GM12878 (cell line): Measurements from ENCODE around the gene PHEX. TPM values are rescaled to one million over a fixed set of nuclear protein-coding genes. Genes with fewer than 3 reads are reported as not detected.
A peak's percentile ranks its signal among the peaks of the same experiment; 100 is the strongest.

ENCODE experiments used
- ATAC-seq: fragments of 200-7000 bp; cut with Tn5 transposase; 3 replicates; pipeline ENCODE4 v1.9.1; 2020; ENCODE audit warnings: mild to moderate bottlenecking, moderate library complexity
- BruUV-seq: library from RNA; stranded (reverse); fragments of 400-500 nt; replicated peaks from 2 replicates; lab custom pipeline; 2021; lab: Mats Ljungman, UMichigan
- CTCF ChIA-PET: fragments of 300-600 bp; sonication (Branson Sonifier 250); formaldehyde crosslinking; extraction: SDS; loops from one replicate; lab custom pipeline; 2021; ENCODE audit warnings: inconsistent platforms; lab: Yijun Ruan, JAX
- POLR2A ChIA-PET: fragments of 350-600 bp; formaldehyde crosslinking; extraction: SDS; loops from one replicate; lab custom pipeline; 2021; ENCODE audit warnings: inconsistent platforms; lab: Charles Lee
- RAD21 ChIA-PET: fragments of 300-600 bp; sonication (Branson Sonifier 250); formaldehyde crosslinking; loops from one replicate; lab custom pipeline; 2023; ENCODE audit warnings: antibody characterized with exemption; ENCODE audit not compliant: unreplicated experiment; lab: Charles Lee
- SMC1A ChIA-PET: fragments of 300-600 bp; sonication (Branson Sonifier 250); formaldehyde crosslinking; loops from one replicate; lab custom pipeline; 2023; ENCODE audit not compliant: unreplicated experiment, uncharacterized antibody; lab: Charles Lee
- DNase-seq: peaks from one replicate; pipeline ENCODE4 v3.0.0-alpha.2; 2011; ENCODE audit warnings: low read depth, low spot score
- FAIRE-seq: peaks from 3 replicates; lab custom pipeline; 2011; peaks lifted over from hg19 to GRCh38; lab: Jason Lieb, UNC
- H2AFZ ChIP-seq: 2 replicates; pipeline ENCODE4 v1.6.0; 2011; ENCODE audit warnings: low read depth, low read length, control low read depth; ENCODE audit not compliant: control insufficient read depth
- H3K27ac ChIP-seq: 2 replicates; pipeline ENCODE4 v1.5.1; 2011; ENCODE audit warnings: control low read depth; ENCODE audit not compliant: control insufficient read depth, insufficient read depth
- H3K27me3 ChIP-seq, 2 experiments: replicated peaks in 1 of 2; 2 replicates each; pipeline versions ENCODE4 v1.6.0 to v1.6.1; 2011; ENCODE audit warnings: low read length in 1 of 2; ENCODE audit not compliant: control insufficient read depth in 2 of 2, insufficient read depth in 2 of 2
- H3K36me3 ChIP-seq, 2 experiments: 2 replicates each; pipeline ENCODE4 v1.5.1; 2011; ENCODE audit warnings: low read length in 1 of 2; ENCODE audit not compliant: control insufficient read depth in 2 of 2, insufficient read depth in 2 of 2
- H3K4me1 ChIP-seq: 2 replicates; pipeline ENCODE4 v1.6.1; 2011; ENCODE audit warnings: mild to moderate bottlenecking, low read length, moderate library complexity, mixed read lengths; ENCODE audit not compliant: control insufficient read depth, insufficient read depth
- H3K4me2 ChIP-seq: 2 replicates; pipeline ENCODE4 v1.6.0; 2011; ENCODE audit warnings: control low read depth; ENCODE audit not compliant: control insufficient read depth, insufficient read depth
- H3K4me3 ChIP-seq: fragments of 200-600 bp; sonication (generic); 2 replicates; pipeline ENCODE4 v1.5.1; 2016
- H3K79me2 ChIP-seq: 2 replicates; pipeline ENCODE4 v1.6.0; 2011; ENCODE audit warnings: low read length; ENCODE audit not compliant: control insufficient read depth, insufficient read depth
- H3K9ac ChIP-seq: 2 replicates; pipeline ENCODE4 v1.8.0; 2011; ENCODE audit warnings: low read length, control low read depth, mixed read lengths; ENCODE audit not compliant: control insufficient read depth, insufficient read depth
- H3K9me3 ChIP-seq: replicated peaks from 3 replicates; pipeline ENCODE4 v1.5.1; 2011; ENCODE audit warnings: mild to moderate bottlenecking, low read length; ENCODE audit not compliant: control insufficient read depth, insufficient read depth
- H4K20me1 ChIP-seq: 2 replicates; pipeline ENCODE4 v1.6.0; 2011; ENCODE audit not compliant: control insufficient read depth, insufficient read depth
- HCFC1 ChIP-seq: fragments of 150-350 bp; IDR thresholded peaks from 2 replicates; pipeline ENCODE4 v1.6.1; 2014; ENCODE audit warnings: low read length
- MEF2A ChIP-seq: IDR thresholded peaks from 2 replicates; pipeline ENCODE4 v1.6.1; 2011; ENCODE audit warnings: low read depth, mild to moderate bottlenecking, low read length, moderate library complexity; ENCODE audit not compliant: insufficient read depth
- MTA2 ChIP-seq: fragments of 450-650 bp; IDR thresholded peaks from 2 replicates; pipeline ENCODE4 v1.6.1; 2016; ENCODE audit warnings: low read depth, mild to moderate bottlenecking, moderate library complexity
- NFYA ChIP-seq: IDR thresholded peaks from 2 replicates; pipeline ENCODE4 v1.6.1; 2011; ENCODE audit warnings: low read depth, mild to moderate bottlenecking, low read length, improper control_type of control experiment, borderline replicate concordance
- NRF1 ChIP-seq: conservative IDR thresholded peaks from 2 replicates; pipeline ENCODE4 v1.6.1; 2011; ENCODE audit warnings: mild to moderate bottlenecking, low read depth, low read length, improper control_type of control experiment
- POLR2A ChIP-seq: IDR thresholded peaks from 2 replicates; pipeline ENCODE4 v1.6.1; 2011; ENCODE audit warnings: low read depth, mild to moderate bottlenecking, low read length
- POLR2AphosphoS5 ChIP-seq: IDR thresholded peaks from 2 replicates; pipeline ENCODE4 v1.6.1; 2011; ENCODE audit warnings: mild to moderate bottlenecking, low read length, inconsistent platforms
- POU2F2 ChIP-seq: IDR thresholded peaks from 3 replicates; pipeline ENCODE4 v1.6.1; 2011; ENCODE audit warnings: low read depth, mild to moderate bottlenecking, low read length, borderline replicate concordance
- SMC3 ChIP-seq: IDR thresholded peaks from 2 replicates; pipeline ENCODE4 v1.6.1; 2011; ENCODE audit warnings: low read length, improper control_type of control experiment, borderline replicate concordance
- SP1 ChIP-seq: IDR thresholded peaks from one replicate; pipeline ENCODE4 v1.6.1; 2011; ENCODE audit warnings: low read depth, low read length
- SPI1 ChIP-seq: IDR thresholded peaks from 2 replicates; pipeline ENCODE4 v1.6.1; 2011; ENCODE audit warnings: low read depth, mild to moderate bottlenecking, low read length, moderate library complexity, borderline replicate concordance; ENCODE audit not compliant: insufficient read depth
- TAF1 ChIP-seq: IDR thresholded peaks from 2 replicates; pipeline ENCODE4 v1.6.1; 2011; ENCODE audit warnings: mild to moderate bottlenecking, low read depth, low read length, borderline replicate concordance
- TCF12 ChIP-seq: IDR thresholded peaks from 2 replicates; pipeline ENCODE4 v1.6.1; 2011; ENCODE audit warnings: low read depth, mild to moderate bottlenecking, low read length
- ZNF207 ChIP-seq: fragments of 450-650 bp; IDR thresholded peaks from 2 replicates; pipeline ENCODE4 v1.6.1; 2014; ENCODE audit warnings: antibody characterized with exemption, mild to moderate bottlenecking, borderline replicate concordance
- ZNF217 ChIP-seq: fragments of 450-650 bp; IDR thresholded peaks from 2 replicates; pipeline ENCODE4 v1.6.1; 2017; ENCODE audit warnings: antibody characterized with exemption, mild to moderate bottlenecking
- ZNF274 ChIP-seq: IDR thresholded peaks from one replicate; pipeline ENCODE4 v1.8.0; 2011; ENCODE audit not compliant: insufficient read length, insufficient read depth
- WGBS: methylation state at CpG from one replicate; pipeline ENCODE4 v1.1.6; 2016; ENCODE audit warnings: low lambda C conversion rate; ENCODE audit not compliant: insufficient replicate concordance, insufficient coverage; ENCODE audit errors: missing lambda C conversion rate; 5-methylcytosine and 5-hydroxymethylcytosine counted together
- in situ Hi-C: fragments of 300-500 bp; cut with MboI; formaldehyde crosslinking; loops from 9 replicates; pipeline ENCODE4 v1.14.3; 2018; ENCODE audit warnings: mixed read lengths
- intact Hi-C: fragments of 100-400 bp; cut with micrococcal nuclease; formaldehyde crosslinking; loops from one replicate; pipeline ENCODE4 v1.14.2; 2022; ENCODE audit not compliant: unreplicated experiment
- polyA plus RNA-seq, 11 experiments: library from polyadenylated mRNA; depleted of rRNA in 4 of 11; unstranded in 6 of 11; stranded (reverse) in 5 of 11; fragments of >200 nt; fragmentation: Nextera tagmentation in 4 of 11; fragmentation: Illumina TruSeq in 1 of 11; extraction: Ambion mirVana in 4 of 11; extraction: Trizol in 1 of 11; gene quantifications; 1 replicate in 1 of 11; 2 replicates in 10 of 11; pipeline versions ENCODE4 v1.2.1 to v1.2.3, GENCODE V29; 2011 to 2016; ENCODE audit warnings: inconsistent platforms in 2 of 11, missing spikeins in 2 of 11, low read depth in 1 of 11
- total RNA-seq, 4 experiments: library from RNA; depleted of rRNA in 3 of 4; stranded (reverse); fragments of >200 nt in 3 of 4; fragmentation: Illumina TruSeq in 1 of 4; extraction: Trizol in 1 of 4; gene quantifications; 2 replicates each; pipeline versions ENCODE4 v1.2.1 to v1.2.3, GENCODE V29; 2013 to 2021
- TF ChIP-seq, protein P1 (sequence below): fragments of 450-650 bp; IDR thresholded peaks from 2 replicates; pipeline ENCODE4 v1.6.1; 2017; ENCODE audit warnings: borderline replicate concordance
- TF ChIP-seq, protein P2 (sequence below): fragments of 450-650 bp; conservative IDR thresholded peaks from 2 replicates; pipeline ENCODE4 v1.6.1; 2017; ENCODE audit warnings: mild to moderate bottlenecking, moderate library complexity
- TF ChIP-seq, protein P3 (sequence below): IDR thresholded peaks from 2 replicates; pipeline ENCODE4 v1.6.1; 2012; ENCODE audit warnings: low read length, inconsistent platforms
- TF ChIP-seq, protein P4 (sequence below): fragments of 150-350 bp; IDR thresholded peaks from 2 replicates; pipeline ENCODE4 v1.6.1; 2014; ENCODE audit warnings: mild to moderate bottlenecking, low read depth, low read length

PHEX gene
- total and polyA plus RNA-seq, 10 of the 15 experiments (the other 5 are each of a cell fraction or from before 2014, with no cell fraction given): 0.12 to 97.2 (median 0.55) TPM

DNA sequence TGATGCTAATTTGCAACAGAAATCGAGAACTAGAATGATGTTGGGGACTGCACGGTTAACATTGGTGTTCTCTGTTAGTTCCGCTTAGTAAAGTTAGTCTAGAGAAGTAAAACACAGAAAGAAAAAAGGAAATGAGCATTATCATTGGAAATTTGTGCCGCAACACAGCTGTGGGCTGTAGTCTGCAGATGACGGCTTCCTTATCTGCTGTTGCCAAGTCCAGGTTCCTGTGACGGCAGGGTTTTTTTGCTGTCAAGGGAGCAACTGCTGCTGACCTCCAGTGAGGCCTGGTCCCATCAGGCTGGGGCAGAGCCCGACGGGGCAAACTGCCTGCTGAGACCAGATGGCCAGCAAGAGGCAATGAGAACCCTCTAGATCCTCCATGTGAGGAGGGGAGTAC lies 38.9 kb upstream of the PHEX start:
- H3K4me1 ChIP-seq: peaks cover 16% of the 10 kb centered on the region
- no peak overlapping the region for H3K9ac ChIP-seq
- ATAC-seq: peak; percentile 36
- ChIA-PET POLR2A (interaction anchor here (0.6 to 4.3 kb wide), 6 partner anchors 9 to 124 kb away, joined by 3 to 23 read pairs (median 3); no protein-coding TSS in a partner anchor), CTCF (interaction anchor here (0.6 to 1.7 kb wide), 5 partner anchors 8 to 396 kb away, joined by 3 to 6 read pairs (median 3); no protein-coding TSS in a partner anchor), RAD21 (interaction anchor here (1.0 to 8.8 kb wide), 7 partner anchors 38 to 73 kb away, joined by 3 to 82 read pairs (median 3); no protein-coding TSS in a partner anchor), SMC1A (interaction anchor here (0.6 to 12.2 kb wide), 8 partner anchors 19 to 167 kb away, joined by 3 to 168 read pairs (median 27); partner anchors contain the start of gene PHEX)
- intact Hi-C loops: no loop called here
- peak overlapping the region; percentile 62 for H3K27ac ChIP-seq
- in situ Hi-C loops: no loop called here
- H3K9me3 ChIP-seq: no peaks in the 10 kb centered on the region
- no peak overlapping the region for H2AFZ ChIP-seq
- H3K4me2 ChIP-seq: no peak overlapping the region
- no peak for FAIRE-seq
- DNase-seq: peak; percentile 30
- no peak overlapping the region for H3K4me3 ChIP-seq
- H3K79me2 ChIP-seq: no peaks in the 10 kb centered on the region
- H4K20me1 ChIP-seq: no peaks in the 10 kb centered on the region
- peaks cover 0 to 4% of the 10 kb centered on the region in 2 experiments; a peak in 2 of 4 replicates for H3K36me3 ChIP-seq
- H3K27me3 ChIP-seq: no peaks in the 10 kb centered on the region
- BruUV-seq: no TSS peak
- WGBS: 25% methylated on average over 8 of the region's 8 CpGs
- TF ChIP-seq TCF12: peak; percentile 59; the same call in 1 of the 2 replicates
- peak; percentile 49; the same call in 1 of the 2 replicates for TF ChIP-seq SPI1
- no peak for TF ChIP-seq POU2F2
- no peak for TF ChIP-seq SP1
- TF ChIP-seq SMC3: no peak
- TF ChIP-seq, protein P1, sequence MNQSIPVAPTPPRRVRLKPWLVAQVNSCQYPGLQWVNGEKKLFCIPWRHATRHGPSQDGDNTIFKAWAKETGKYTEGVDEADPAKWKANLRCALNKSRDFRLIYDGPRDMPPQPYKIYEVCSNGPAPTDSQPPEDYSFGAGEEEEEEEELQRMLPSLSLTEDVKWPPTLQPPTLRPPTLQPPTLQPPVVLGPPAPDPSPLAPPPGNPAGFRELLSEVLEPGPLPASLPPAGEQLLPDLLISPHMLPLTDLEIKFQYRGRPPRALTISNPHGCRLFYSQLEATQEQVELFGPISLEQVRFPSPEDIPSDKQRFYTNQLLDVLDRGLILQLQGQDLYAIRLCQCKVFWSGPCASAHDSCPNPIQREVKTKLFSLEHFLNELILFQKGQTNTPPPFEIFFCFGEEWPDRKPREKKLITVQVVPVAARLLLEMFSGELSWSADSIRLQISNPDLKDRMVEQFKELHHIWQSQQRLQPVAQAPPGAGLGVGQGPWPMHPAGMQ: no peak
- TF ChIP-seq ZNF274: no peak
- no peak for TF ChIP-seq MTA2
- TF ChIP-seq, protein P2, sequence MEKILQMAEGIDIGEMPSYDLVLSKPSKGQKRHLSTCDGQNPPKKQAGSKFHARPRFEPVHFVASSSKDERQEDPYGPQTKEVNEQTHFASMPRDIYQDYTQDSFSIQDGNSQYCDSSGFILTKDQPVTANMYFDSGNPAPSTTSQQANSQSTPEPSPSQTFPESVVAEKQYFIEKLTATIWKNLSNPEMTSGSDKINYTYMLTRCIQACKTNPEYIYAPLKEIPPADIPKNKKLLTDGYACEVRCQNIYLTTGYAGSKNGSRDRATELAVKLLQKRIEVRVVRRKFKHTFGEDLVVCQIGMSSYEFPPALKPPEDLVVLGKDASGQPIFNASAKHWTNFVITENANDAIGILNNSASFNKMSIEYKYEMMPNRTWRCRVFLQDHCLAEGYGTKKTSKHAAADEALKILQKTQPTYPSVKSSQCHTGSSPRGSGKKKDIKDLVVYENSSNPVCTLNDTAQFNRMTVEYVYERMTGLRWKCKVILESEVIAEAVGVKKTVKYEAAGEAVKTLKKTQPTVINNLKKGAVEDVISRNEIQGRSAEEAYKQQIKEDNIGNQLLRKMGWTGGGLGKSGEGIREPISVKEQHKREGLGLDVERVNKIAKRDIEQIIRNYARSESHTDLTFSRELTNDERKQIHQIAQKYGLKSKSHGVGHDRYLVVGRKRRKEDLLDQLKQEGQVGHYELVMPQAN: no peak
- TF ChIP-seq, protein P3, sequence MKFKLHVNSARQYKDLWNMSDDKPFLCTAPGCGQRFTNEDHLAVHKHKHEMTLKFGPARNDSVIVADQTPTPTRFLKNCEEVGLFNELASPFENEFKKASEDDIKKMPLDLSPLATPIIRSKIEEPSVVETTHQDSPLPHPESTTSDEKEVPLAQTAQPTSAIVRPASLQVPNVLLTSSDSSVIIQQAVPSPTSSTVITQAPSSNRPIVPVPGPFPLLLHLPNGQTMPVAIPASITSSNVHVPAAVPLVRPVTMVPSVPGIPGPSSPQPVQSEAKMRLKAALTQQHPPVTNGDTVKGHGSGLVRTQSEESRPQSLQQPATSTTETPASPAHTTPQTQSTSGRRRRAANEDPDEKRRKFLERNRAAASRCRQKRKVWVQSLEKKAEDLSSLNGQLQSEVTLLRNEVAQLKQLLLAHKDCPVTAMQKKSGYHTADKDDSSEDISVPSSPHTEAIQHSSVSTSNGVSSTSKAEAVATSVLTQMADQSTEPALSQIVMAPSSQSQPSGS: no peak
- TF ChIP-seq HCFC1: no peak
- no peak for TF ChIP-seq NFYA
- TF ChIP-seq MEF2A: no peak
- no peak for TF ChIP-seq TAF1
- TF ChIP-seq, protein P4, sequence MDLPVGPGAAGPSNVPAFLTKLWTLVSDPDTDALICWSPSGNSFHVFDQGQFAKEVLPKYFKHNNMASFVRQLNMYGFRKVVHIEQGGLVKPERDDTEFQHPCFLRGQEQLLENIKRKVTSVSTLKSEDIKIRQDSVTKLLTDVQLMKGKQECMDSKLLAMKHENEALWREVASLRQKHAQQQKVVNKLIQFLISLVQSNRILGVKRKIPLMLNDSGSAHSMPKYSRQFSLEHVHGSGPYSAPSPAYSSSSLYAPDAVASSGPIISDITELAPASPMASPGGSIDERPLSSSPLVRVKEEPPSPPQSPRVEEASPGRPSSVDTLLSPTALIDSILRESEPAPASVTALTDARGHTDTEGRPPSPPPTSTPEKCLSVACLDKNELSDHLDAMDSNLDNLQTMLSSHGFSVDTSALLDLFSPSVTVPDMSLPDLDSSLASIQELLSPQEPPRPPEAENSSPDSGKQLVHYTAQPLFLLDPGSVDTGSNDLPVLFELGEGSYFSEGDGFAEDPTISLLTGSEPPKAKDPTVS: no peak
- TF ChIP-seq ZNF207: no peak
- no peak for TF ChIP-seq POLR2A
- TF ChIP-seq POLR2AphosphoS5: no peak
- no peak for TF ChIP-seq NRF1
- no peak for TF ChIP-seq ZNF217
